ENCODE data around the gene TREML4. TPM values are rescaled to one million over a fixed set of nuclear protein-coding genes. Genes with fewer than 3 reads are reported as not detected.

The TREML4 gene
- total and polyA plus RNA-seq, 2 of the 8 experiments (the other 6 are each of a cell fraction or from before 2014, with no cell fraction given) = not detected

DNA sequence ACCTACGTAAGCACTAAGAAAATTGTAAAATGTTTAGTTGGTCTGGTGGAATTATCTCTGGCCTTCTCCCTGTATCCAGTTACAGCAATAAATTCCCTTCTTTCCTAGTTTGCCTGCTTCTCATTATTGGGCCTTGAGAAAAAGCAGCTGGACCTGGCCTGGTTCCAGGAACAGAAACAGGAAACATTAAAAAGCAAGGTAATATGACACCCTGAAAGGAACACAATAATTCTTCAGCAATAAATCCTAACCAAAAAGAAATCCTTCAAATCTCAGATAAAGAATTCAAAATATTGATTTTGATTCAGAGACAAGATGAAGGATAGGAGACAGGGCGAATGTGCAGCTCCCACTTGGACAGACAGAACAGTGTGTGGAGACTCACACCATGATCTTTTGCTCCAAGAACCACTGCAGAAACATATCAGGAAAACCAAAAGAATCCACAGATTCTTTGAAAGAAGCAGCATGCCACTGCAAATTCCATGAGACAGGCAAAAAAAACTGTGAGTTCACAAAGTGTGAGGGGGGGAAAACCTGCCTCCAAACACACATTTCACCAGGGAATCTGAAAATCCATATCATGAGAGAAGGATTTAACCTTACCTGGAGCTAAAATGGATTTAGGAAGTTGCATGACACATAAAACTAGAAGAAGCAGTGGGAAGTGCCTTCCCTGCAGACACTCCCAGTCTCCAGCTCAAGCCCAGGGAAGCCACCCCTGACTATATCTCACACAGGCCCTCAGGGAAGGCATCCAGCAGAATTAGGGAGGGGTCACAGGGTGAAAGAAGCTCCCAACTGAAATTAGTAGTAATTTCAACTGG, 29.4 kb downstream of the TREML4 start:
- POLR2A ChIA-PET (ENCODE audit: partially characterized antibody) = no interaction called here
- Histone ChIP-seq H3K27ac (ENCODE audit: low read depth, low read length) (no peak overlapping the region), H3K79me2 (ENCODE audit: control insufficient read depth in 1 of 2, insufficient read depth in 2 of 2, low read length in 2 of 2) (no peaks in the 10 kb centered on the region), H3K4ac (replicated peaks; ENCODE audit: insufficient read length, low read depth, low read length) (no peak overlapping the region), H3K79me1 (ENCODE audit: low read depth, low read length) (no peaks in the 10 kb centered on the region), H3K56ac (replicated peaks; ENCODE audit: insufficient read length, low read depth, low read length) (no peak overlapping the region), H3K27me3 (replicated peaks in 1 of 4; ENCODE audit: control insufficient read depth in 3 of 4, extremely low read depth in 1 of 4, insufficient read depth in 3 of 4, low read length in 3 of 4) (no peaks in the 10 kb centered on the region), H4K20me1 (replicated peaks in 1 of 2; ENCODE audit: control insufficient read depth in 1 of 2, insufficient read depth in 2 of 2, low read length in 2 of 2) (no peaks in the 10 kb centered on the region), H3K18ac (ENCODE audit: extremely low read depth, low read length) (no peak overlapping the region), H4K8ac (ENCODE audit: extremely low read depth, insufficient read depth, low read length) (no peak overlapping the region), H3K4me2 (ENCODE audit: insufficient read depth in 1 of 2, low read depth in 2 of 2, low read length in 2 of 2) (no peak overlapping the region), H2BK5ac (ENCODE audit: low read depth, low read length) (no peak overlapping the region), H2AFZ (ENCODE audit: low read length) (no peak overlapping the region), H3K23me2 (ENCODE audit: low read depth, low read length) (no peaks in the 10 kb centered on the region; the same call in 1 of the 2 replicates), H3K36me3 (ENCODE audit: control insufficient read depth in 2 of 4, insufficient read depth in 4 of 4, low read length in 3 of 4) (no peaks in the 10 kb centered on the region), H3K4me1 (replicated peaks in 1 of 4; ENCODE audit: control insufficient read depth in 3 of 4, insufficient read depth in 4 of 4, low read length in 3 of 4) (no peaks in the 10 kb centered on the region), H4K91ac (replicated peaks; ENCODE audit: insufficient read length, low read length) (no peak overlapping the region), H3K9me3 (ENCODE audit: insufficient read depth in 2 of 2, low read depth in 1 of 2, low read length in 1 of 2) (peaks cover 3% of the 10 kb centered on the region in 2 experiments), H3K4me3 (ENCODE audit: extremely low read depth in 1 of 4, insufficient read depth in 2 of 4, low read depth in 3 of 4, low read length in 4 of 4) (no peak overlapping the region), H2BK12ac (ENCODE audit: low read depth, low read length) (no peak overlapping the region), H2BK15ac (ENCODE audit: low read length) (no peak overlapping the region), H2BK120ac (replicated peaks; ENCODE audit: low read depth, low read length) (no peak overlapping the region), H2BK20ac (ENCODE audit: low read length) (no peak overlapping the region), H3K23ac (ENCODE audit: insufficient read length) (no peak overlapping the region), H3K9ac (replicated peaks in 1 of 4; ENCODE audit: extremely low read depth in 1 of 4, low read depth in 3 of 4, low read length in 3 of 4) (no peak overlapping the region), H2AK5ac (ENCODE audit: low read depth, low read length) (no peak overlapping the region), H4K5ac (ENCODE audit: insufficient read length, low read depth, low read length) (no peak overlapping the region), H3K14ac (ENCODE audit: insufficient read length) (no peak overlapping the region)
- FAIRE-seq (no peak), DNase-seq (ENCODE audit: low read depth in 1 of 2, low spot score in 2 of 2) (no peak)
- 72% methylated on average over 2 of the region's 2 CpGs; no CpG with 5 or more reads in 1 of the 2 experiments for WGBS, 2 experiments (ENCODE audit: extremely low coverage in 1 of 2, insufficient coverage in 1 of 2, insufficient read length in 1 of 2, insufficient replicate concordance in 2 of 2, low coverage in 1 of 2, low lambda C conversion rate in 2 of 2, missing lambda C conversion rate in 1 of 2)
- CTCF ChIA-PET (ENCODE audit: partially characterized antibody) = interaction anchor here (0.8 to 1.3 kb wide), 3 partner anchors 21 to 166 kb away, joined by 3 to 4 read pairs (median 4); no protein-coding TSS in a partner anchor
- TF ChIP-seq ASH2L (IDR thresholded peaks at IDR 0.05; ENCODE audit: low read length) = no peak
- TF ChIP-seq SP1 (IDR thresholded peaks at IDR 0.05; ENCODE audit: low read depth, low read length) = no peak
- no peak for TF ChIP-seq BRCA1 (IDR thresholded peaks at IDR 0.05; ENCODE audit: low read depth, low read length)
- TF ChIP-seq TCF12 (IDR thresholded peaks at IDR 0.05; ENCODE audit: low read depth, low read length) = no peak
- TF ChIP-seq, protein P1, sequence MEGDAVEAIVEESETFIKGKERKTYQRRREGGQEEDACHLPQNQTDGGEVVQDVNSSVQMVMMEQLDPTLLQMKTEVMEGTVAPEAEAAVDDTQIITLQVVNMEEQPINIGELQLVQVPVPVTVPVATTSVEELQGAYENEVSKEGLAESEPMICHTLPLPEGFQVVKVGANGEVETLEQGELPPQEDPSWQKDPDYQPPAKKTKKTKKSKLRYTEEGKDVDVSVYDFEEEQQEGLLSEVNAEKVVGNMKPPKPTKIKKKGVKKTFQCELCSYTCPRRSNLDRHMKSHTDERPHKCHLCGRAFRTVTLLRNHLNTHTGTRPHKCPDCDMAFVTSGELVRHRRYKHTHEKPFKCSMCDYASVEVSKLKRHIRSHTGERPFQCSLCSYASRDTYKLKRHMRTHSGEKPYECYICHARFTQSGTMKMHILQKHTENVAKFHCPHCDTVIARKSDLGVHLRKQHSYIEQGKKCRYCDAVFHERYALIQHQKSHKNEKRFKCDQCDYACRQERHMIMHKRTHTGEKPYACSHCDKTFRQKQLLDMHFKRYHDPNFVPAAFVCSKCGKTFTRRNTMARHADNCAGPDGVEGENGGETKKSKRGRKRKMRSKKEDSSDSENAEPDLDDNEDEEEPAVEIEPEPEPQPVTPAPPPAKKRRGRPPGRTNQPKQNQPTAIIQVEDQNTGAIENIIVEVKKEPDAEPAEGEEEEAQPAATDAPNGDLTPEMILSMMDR (IDR thresholded peaks at IDR 0.05; ENCODE audit: control extremely low read depth in 1 of 3, insufficient read depth in 1 of 3, low read depth in 1 of 3, low read length in 3 of 3) = no peak
- TF ChIP-seq, protein P2, sequence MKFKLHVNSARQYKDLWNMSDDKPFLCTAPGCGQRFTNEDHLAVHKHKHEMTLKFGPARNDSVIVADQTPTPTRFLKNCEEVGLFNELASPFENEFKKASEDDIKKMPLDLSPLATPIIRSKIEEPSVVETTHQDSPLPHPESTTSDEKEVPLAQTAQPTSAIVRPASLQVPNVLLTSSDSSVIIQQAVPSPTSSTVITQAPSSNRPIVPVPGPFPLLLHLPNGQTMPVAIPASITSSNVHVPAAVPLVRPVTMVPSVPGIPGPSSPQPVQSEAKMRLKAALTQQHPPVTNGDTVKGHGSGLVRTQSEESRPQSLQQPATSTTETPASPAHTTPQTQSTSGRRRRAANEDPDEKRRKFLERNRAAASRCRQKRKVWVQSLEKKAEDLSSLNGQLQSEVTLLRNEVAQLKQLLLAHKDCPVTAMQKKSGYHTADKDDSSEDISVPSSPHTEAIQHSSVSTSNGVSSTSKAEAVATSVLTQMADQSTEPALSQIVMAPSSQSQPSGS (IDR thresholded peaks at IDR 0.05; ENCODE audit: low read length) = no peak
- TF ChIP-seq, protein P3, sequence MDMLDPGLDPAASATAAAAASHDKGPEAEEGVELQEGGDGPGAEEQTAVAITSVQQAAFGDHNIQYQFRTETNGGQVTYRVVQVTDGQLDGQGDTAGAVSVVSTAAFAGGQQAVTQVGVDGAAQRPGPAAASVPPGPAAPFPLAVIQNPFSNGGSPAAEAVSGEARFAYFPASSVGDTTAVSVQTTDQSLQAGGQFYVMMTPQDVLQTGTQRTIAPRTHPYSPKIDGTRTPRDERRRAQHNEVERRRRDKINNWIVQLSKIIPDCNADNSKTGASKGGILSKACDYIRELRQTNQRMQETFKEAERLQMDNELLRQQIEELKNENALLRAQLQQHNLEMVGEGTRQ (IDR thresholded peaks at IDR 0.05; ENCODE audit: low read length) = no peak
